Renal pelvis (tissue), 12 donors: ENCODE data around the gene PSTPIP2. TPM values are rescaled to one million over a fixed set of nuclear protein-coding genes. Genes with fewer than 3 reads are reported as not detected.
"Not testable (repeated sequence)": the region's sequence is repeated elsewhere in the genome, so short reads cannot be mapped to it uniquely, and the experiment has no call there.

Experiments used
- DNase-seq: peaks from one replicate; pipeline ENCODE4 v3.0.0-alpha.2; 2013
- long read RNA-seq, 16 experiments: transcript quantifications; one replicate each; lab custom pipeline, GENCODE V29; 2026
- polyA plus RNA-seq, 3 donors: library from polyadenylated mRNA; unstranded; fragments of 120-200 nt; gene quantifications; one replicate each; pipeline ENCODE4 v1.2.1, GENCODE V29; 2013; ENCODE audit not compliant: insufficient read length in 3 of 3

PSTPIP2 gene
- polyA plus RNA-seq = 10 to 100 TPM in 2 of 3 donors, 1 to 10 TPM in 1; 9.1 to 15.9 (median 11.4) TPM
- long read RNA-seq, donor 1, partial matches to known transcripts = 0 of 1 reads
- long read RNA-seq, donor 1, other reads (novel, unspliced or antisense) = 0 of 1 reads
- long read RNA-seq, donor 2, partial matches to known transcripts = 0 of 2 reads
- long read RNA-seq, donor 2, other reads (novel, unspliced or antisense) = 0 of 2 reads
- long read RNA-seq, donor 3, partial matches to known transcripts = 0 of 1 reads
- long read RNA-seq, donor 3, other reads (novel, unspliced or antisense) = 0 of 1 reads
- long read RNA-seq, donor 4, partial matches to known transcripts = 0 of 1 reads
- long read RNA-seq, donor 4, other reads (novel, unspliced or antisense) = 0 of 1 reads
- long read RNA-seq, donor 5, partial matches to known transcripts = 0 of 1 reads
- long read RNA-seq, donor 5, other reads (novel, unspliced or antisense) = 0 of 1 reads
- long read RNA-seq, donor 6, partial matches to known transcripts = 0 of 3 reads
- long read RNA-seq, donor 6, other reads (novel, unspliced or antisense) = 0 of 3 reads
- long read RNA-seq, donor 7, partial matches to known transcripts = 0 of 2 reads
- long read RNA-seq, donor 7, other reads (novel, unspliced or antisense) = 0 of 2 reads
- long read RNA-seq, donor 8 = 0 reads
- long read RNA-seq, donor 9 = 0 reads
- long read RNA-seq, donor 10, partial matches to known transcripts = 0 of 3 reads
- long read RNA-seq, donor 10, other reads (novel, unspliced or antisense) = 0 of 3 reads
- long read RNA-seq, donor 11 = 0 reads
- long read RNA-seq, donor 12, partial matches to known transcripts = 0 of 3 reads
- long read RNA-seq, donor 12, other reads (novel, unspliced or antisense) = 0 of 3 reads
- long read RNA-seq, donor 13, partial matches to known transcripts = 0 of 2 reads
- long read RNA-seq, donor 13, other reads (novel, unspliced or antisense) = 0 of 2 reads
- long read RNA-seq, donor 14 = 0 reads
- long read RNA-seq, donor 15 = 0 reads
- long read RNA-seq, donor 16, partial matches to known transcripts = 51 of 90 reads
- long read RNA-seq, donor 16, other reads (novel, unspliced or antisense) = 39 of 90 reads

- DNase-seq = peak; percentile 62
These were observed at the start of gene PSTPIP2 for GRCh38 chr18:46071653-46072375. TSS of gene PSTPIP2 (minus strand) at chr18:46072260. CDS start at chr18:46072188, 72 bp downstream.

GRCh38 chr18:46113751-46114150, 41.7 kb upstream of the PSTPIP2 start:
- no peak for DNase-seq

- DNase-seq = no peak
These were observed 38.3 kb upstream of the PSTPIP2 start for GRCh38 chr18:46110406-46110805.

GRCh38 chr18:46109386-46109785, 37.3 kb upstream of the PSTPIP2 start:
- DNase-seq = no peak

GRCh38 chr18:46104128-46104911, 32.3 kb upstream of the PSTPIP2 start, which contains the start of gene HAUS1:
TSS of gene HAUS1 (plus strand) at chr18:46104385. CDS start at chr18:46104412, 27 bp downstream.
- peak; percentile 92 for DNase-seq

GRCh38 chr18:46099463-46099862, 27.4 kb upstream of the PSTPIP2 start:
- DNase-seq = no peak

GRCh38 chr18:46098616-46098933, 26.5 kb upstream of the PSTPIP2 start:
- DNase-seq = no peak

- DNase-seq = peak; percentile 91
These were observed 25.9 kb upstream of the PSTPIP2 start, which contains the start of gene ATP5F1A for GRCh38 chr18:46097801-46098615. TSS of gene ATP5F1A (minus strand) at chr18:46098296. CDS start at chr18:46098231, 65 bp downstream.

GRCh38 chr18:46097431-46097800, 25.4 kb upstream of the PSTPIP2 start:
- no peak for DNase-seq

GRCh38 chr18:46096651-46097300, 24.7 kb upstream of the PSTPIP2 start:
- no peak for DNase-seq

- DNase-seq = no peak
These were observed 23.5 kb upstream of the PSTPIP2 start for GRCh38 chr18:46095532-46095931.

GRCh38 chr18:46088501-46088900, 16.4 kb upstream of the PSTPIP2 start:
- not testable (repeated sequence) for DNase-seq

- DNase-seq = no peak
These were observed 12.4 kb upstream of the PSTPIP2 start for GRCh38 chr18:46084431-46084830.

- DNase-seq = no peak
These were observed 8.1 kb upstream of the PSTPIP2 start for GRCh38 chr18:46080156-46080555.

- DNase-seq = no peak
These were observed 7.3 kb upstream of the PSTPIP2 start for GRCh38 chr18:46079336-46079735.

GRCh38 chr18:46073474-46074331, 1.6 kb upstream of the PSTPIP2 start:
- peak; percentile 67 for DNase-seq

GRCh38 chr18:46072959-46073358, 899 bp upstream of the PSTPIP2 start:
- no peak for DNase-seq

- DNase-seq = no peak
These were observed 362 bp upstream of the PSTPIP2 start for GRCh38 chr18:46072376-46072867.
